Measurements from ENCODE around the gene CASK. TPM values are rescaled to one million over a fixed set of nuclear protein-coding genes. Genes with fewer than 3 reads are reported as not detected.

Gene CASK
- total RNA-seq, 2 donors from 2014 or later, result 22.3 to 27.4 TPM

DNA sequence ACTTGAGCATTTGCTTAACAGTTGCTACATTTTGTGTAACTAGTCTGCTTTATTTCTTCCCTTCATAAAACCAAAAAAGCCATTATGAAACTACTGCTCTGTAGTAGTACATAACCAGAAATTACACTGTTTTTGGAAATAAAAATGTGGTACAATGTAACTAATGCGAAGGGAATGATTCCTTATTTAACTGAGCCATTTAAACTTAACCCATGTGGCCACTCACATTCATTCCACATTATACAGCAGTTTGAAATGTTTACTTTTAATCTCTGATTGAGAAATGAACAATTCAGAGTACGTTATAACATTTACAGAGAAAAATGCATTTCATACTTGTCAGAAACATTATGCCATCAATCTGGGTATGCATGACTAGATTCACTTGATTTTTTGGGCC, 382.0 kb downstream of the CASK start:
- TF ChIP-seq, protein P1, sequence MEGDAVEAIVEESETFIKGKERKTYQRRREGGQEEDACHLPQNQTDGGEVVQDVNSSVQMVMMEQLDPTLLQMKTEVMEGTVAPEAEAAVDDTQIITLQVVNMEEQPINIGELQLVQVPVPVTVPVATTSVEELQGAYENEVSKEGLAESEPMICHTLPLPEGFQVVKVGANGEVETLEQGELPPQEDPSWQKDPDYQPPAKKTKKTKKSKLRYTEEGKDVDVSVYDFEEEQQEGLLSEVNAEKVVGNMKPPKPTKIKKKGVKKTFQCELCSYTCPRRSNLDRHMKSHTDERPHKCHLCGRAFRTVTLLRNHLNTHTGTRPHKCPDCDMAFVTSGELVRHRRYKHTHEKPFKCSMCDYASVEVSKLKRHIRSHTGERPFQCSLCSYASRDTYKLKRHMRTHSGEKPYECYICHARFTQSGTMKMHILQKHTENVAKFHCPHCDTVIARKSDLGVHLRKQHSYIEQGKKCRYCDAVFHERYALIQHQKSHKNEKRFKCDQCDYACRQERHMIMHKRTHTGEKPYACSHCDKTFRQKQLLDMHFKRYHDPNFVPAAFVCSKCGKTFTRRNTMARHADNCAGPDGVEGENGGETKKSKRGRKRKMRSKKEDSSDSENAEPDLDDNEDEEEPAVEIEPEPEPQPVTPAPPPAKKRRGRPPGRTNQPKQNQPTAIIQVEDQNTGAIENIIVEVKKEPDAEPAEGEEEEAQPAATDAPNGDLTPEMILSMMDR (IDR thresholded peaks at IDR 0.05), result no peak
- no peak for TF ChIP-seq POLR2A (IDR thresholded peaks at IDR 0.05)
- whole genome bisulfite sequencing, 2 donors, result 90 to 93% methylated on average over 2 of the region's 2 CpGs
- Histone ChIP-seq H3K4me1 (no peaks in the 10 kb centered on the region), H3K4me3 (no peak overlapping the region), H3K36me3 (replicated peaks in 1 of 2; ENCODE audit: insufficient read depth in 1 of 2, low read depth in 2 of 2) (no peaks in the 10 kb centered on the region), H3K27ac (no peak overlapping the region), H3K27me3 (no peaks in the 10 kb centered on the region), H3K9me3 (no peaks in the 10 kb centered on the region)
- intact Hi-C loops (cut with DNase I), result no loop called here
- DNase-seq (no peak), ATAC-seq (no peak)

DNA sequence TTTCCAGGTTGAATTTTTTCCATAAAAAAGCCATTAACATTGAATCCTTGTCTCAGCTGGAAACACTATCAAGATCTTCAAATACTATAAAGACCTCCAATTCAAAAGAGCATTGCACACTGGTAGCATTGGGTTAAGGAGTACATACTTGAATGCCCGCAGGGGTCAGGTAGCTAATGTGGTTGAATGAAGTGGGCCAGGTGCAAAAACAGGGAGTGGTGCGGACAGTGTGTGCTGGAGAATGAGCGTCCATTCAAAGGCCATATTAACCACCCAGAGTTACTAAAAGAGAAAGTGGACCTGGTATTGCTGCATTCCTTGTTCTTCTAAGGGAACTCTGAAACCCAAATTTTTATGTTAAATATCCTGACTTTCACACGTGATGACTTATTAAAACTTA, 384.6 kb downstream of the CASK start:
- intact Hi-C loops (cut with DNase I), result no loop called here
- no peaks in the 10 kb centered on the region for H3K4me1 ChIP-seq
- TF ChIP-seq, protein P1 (IDR thresholded peaks at IDR 0.05), result no peak
- TF ChIP-seq POLR2A (IDR thresholded peaks at IDR 0.05), result no peak
- H3K27me3 ChIP-seq, result no peaks in the 10 kb centered on the region
- no peaks in the 10 kb centered on the region for H3K36me3 ChIP-seq (replicated peaks in 1 of 2; ENCODE audit: insufficient read depth in 1 of 2, low read depth in 2 of 2)
- no peak overlapping the region for H3K4me3 ChIP-seq
- no peak for ATAC-seq
- no peak for DNase-seq
- no peaks in the 10 kb centered on the region for H3K9me3 ChIP-seq
- WGBS, 2 donors, result 91 to 96% methylated on average over 4 of the region's 4 CpGs
- H3K27ac ChIP-seq, result no peak overlapping the region

DNA sequence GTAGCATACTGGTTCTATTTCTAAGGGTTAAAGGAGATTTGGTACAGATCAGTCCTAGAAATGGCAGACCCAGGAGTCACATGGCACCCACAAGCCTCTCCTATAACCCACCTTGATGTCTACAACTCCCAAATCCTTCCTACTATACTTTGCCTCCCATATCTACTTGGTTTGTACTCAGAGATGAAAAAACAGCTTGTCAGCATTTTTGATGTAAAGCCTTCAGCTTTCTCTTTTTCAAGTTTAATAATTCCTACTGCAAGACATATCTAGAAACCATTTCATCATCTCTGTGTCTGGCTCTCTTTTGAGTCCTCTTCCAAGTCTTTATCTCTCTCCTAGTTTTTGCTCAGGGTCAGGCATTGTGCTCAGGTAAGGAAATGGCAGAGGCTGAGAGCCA, 393.3 kb downstream of the CASK start:
- ATAC-seq, result no peak

DNA sequence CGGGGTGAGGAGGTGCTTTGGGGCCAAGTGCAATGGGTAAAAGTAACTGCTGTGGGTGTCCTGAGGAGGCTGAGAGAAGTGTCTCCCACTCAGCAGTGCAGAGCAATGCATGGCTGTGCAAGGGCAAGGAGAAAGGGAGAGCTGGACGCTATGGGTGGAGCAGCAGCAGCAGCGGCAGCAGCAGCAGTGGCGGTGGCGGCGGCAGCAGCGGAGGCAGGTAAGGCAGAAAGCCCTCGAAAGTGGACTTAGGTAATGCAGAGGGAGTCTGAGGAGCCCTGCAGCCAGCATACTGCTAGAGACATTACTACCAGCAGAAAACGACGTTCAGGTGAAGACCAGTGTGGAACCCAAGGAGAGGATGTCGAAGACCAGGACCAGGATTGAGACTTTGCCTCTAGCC, 394.1 kb downstream of the CASK start:
- no peak for ATAC-seq
- no peaks in the 10 kb centered on the region for H3K4me1 ChIP-seq
- TF ChIP-seq, protein P1 (IDR thresholded peaks at IDR 0.05), result no peak
- TF ChIP-seq POLR2A (IDR thresholded peaks at IDR 0.05), result no peak
- H3K27me3 ChIP-seq, result no peaks in the 10 kb centered on the region
- no peak overlapping the region for H3K4me3 ChIP-seq
- no peak for DNase-seq
- H3K27ac ChIP-seq, result no peak overlapping the region
- intact Hi-C loops (cut with DNase I), result no loop called here
- H3K9me3 ChIP-seq, result no peaks in the 10 kb centered on the region
- 92 to 98% methylated on average over 9 to 10 of the region's 11 CpGs for WGBS, 2 donors
- H3K36me3 ChIP-seq (replicated peaks in 1 of 2; ENCODE audit: insufficient read depth in 1 of 2, low read depth in 2 of 2), result no peaks in the 10 kb centered on the region

More for the DNA sequence above, 393.3 kb downstream of the CASK start:
- Histone ChIP-seq H3K36me3 (replicated peaks in 1 of 2; ENCODE audit: insufficient read depth in 1 of 2, low read depth in 2 of 2) (no peaks in the 10 kb centered on the region), H3K27ac (no peak overlapping the region), H3K9me3 (no peaks in the 10 kb centered on the region), H3K4me3 (no peak overlapping the region), H3K27me3 (no peaks in the 10 kb centered on the region), H3K4me1 (no peaks in the 10 kb centered on the region)
- DNase-seq, result no peak
- no peak for TF ChIP-seq POLR2A (IDR thresholded peaks at IDR 0.05)
- TF ChIP-seq, protein P1 (IDR thresholded peaks at IDR 0.05), result no peak
- intact Hi-C loops (cut with DNase I), result no loop called here

DNA sequence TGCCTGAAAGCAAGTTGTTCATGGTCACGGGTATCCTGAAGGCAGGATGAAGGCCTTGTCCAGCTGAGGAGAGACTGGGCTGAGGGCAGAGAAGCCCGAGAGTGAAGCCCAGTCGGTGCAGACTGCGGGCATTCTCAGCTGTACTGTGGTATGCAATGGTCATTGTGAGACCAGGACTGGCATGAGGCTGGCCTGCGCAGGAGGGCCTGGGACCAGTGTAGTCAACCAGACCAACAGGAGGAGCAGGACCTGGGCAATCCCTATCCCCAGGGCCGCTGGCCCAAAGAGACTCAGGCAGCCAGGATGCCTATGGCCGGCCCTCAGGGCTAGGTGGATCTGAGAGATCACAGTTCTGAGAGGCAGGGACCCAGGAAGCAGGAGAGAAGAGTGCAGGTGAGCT, 394.6 kb downstream of the CASK start:
- H3K36me3 ChIP-seq (replicated peaks in 1 of 2; ENCODE audit: insufficient read depth in 1 of 2, low read depth in 2 of 2), result no peaks in the 10 kb centered on the region
- intact Hi-C loops (cut with DNase I), result no loop called here
- no peaks in the 10 kb centered on the region for H3K9me3 ChIP-seq
- no peak for TF ChIP-seq POLR2A (IDR thresholded peaks at IDR 0.05)
- TF ChIP-seq, protein P1 (IDR thresholded peaks at IDR 0.05), result no peak
- H3K27ac ChIP-seq, result no peak overlapping the region
- H3K4me3 ChIP-seq, result no peak overlapping the region
- DNase-seq, result no peak
- no peak for ATAC-seq
- no peaks in the 10 kb centered on the region for H3K27me3 ChIP-seq
- WGBS, 2 donors, result 77 to 93% methylated on average over 2 to 5 of the region's 7 CpGs
- no peaks in the 10 kb centered on the region for H3K4me1 ChIP-seq
